Measurements from ENCODE around the gene STIP1.

GRCh38 chr11:64240435-64241240 is 54.7 kb downstream of the STIP1 start, which contains the start of gene FKBP2:
- TF ChIP-seq, protein P1, sequence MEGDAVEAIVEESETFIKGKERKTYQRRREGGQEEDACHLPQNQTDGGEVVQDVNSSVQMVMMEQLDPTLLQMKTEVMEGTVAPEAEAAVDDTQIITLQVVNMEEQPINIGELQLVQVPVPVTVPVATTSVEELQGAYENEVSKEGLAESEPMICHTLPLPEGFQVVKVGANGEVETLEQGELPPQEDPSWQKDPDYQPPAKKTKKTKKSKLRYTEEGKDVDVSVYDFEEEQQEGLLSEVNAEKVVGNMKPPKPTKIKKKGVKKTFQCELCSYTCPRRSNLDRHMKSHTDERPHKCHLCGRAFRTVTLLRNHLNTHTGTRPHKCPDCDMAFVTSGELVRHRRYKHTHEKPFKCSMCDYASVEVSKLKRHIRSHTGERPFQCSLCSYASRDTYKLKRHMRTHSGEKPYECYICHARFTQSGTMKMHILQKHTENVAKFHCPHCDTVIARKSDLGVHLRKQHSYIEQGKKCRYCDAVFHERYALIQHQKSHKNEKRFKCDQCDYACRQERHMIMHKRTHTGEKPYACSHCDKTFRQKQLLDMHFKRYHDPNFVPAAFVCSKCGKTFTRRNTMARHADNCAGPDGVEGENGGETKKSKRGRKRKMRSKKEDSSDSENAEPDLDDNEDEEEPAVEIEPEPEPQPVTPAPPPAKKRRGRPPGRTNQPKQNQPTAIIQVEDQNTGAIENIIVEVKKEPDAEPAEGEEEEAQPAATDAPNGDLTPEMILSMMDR (IDR thresholded peaks at IDR 0.05): no peak
- TF ChIP-seq EP300 (IDR thresholded peaks at IDR 0.05) (no peak), POLR2A (IDR thresholded peaks at IDR 0.05) (peak; percentile 79 to 83), POLR2AphosphoS5 (IDR thresholded peaks at IDR 0.05) (peak; percentile 96)

Measured in gastroesophageal sphincter (tissue), 3 donors.